ENCODE data around the gene ASB13.

Gene ASB13, protein sequence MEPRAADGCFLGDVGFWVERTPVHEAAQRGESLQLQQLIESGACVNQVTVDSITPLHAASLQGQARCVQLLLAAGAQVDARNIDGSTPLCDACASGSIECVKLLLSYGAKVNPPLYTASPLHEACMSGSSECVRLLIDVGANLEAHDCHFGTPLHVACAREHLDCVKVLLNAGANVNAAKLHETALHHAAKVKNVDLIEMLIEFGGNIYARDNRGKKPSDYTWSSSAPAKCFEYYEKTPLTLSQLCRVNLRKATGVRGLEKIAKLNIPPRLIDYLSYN

DNA sequence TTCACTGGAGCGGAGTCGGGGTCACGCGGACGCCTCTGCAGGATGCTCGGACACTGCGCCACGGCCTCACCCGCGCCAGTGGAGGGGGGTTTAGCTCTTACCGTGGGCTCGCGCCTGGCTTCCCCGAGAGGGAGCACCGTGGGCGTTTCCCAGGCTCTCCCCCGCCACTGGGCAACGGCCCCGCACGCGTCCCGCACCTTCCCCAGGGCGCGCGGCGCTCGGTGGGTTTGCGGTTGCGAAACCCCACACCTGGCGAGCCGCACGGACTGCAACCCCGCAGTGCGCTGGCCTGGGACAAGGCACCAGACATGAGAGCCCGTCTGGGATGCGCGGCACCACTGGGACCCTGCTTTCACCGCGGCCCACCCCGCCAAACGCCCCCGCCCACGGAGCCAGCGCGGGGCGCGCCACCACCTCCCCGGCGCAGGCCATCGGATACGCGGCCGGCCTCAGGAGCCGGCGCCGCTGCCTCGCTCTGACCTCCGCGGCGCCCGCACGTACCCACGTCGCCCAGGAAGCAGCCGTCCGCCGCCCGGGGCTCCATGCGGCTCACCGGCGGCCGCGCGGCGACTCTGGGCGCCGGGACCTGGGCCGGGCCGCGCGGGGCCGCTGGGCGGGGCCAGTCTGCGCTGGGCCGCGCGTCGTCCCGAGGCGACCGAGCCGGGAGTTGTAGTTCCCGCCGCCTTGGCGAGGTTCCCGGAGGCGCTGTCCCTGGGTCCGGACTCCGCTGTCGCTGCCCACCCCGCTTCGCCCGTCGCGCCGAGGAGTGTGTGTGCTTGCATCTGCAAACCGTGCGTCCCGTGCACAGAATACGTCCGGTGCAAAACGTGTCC is at the start of gene ASB13:
Gene ASB13 (minus strand): TSS at position 588 of the 833 bp plus-strand sequence. CDS start 44 bp downstream, at position 544.
- peak; percentile 83 for DNase-seq (ENCODE audit: low spot score)

DNA sequence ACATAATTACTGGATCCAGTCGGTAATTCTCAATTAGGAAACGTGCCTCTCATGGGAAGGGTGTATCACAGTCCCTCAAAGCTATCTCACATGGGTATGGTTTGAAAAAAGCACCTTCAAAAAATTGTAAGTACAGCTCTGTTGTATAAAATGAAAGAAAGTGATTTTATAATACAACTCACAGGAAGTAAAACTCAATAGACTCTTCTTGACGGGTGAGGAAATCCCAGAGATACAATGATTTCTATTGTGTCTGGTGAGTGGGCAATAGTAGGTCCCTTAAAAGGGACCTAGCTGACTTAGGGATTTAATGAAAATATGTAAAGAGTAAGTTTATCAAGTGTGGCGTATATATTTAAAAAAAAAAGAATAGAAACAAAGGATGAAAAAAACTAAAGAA is 45.2 kb upstream of the ASB13 start:
- no peak for DNase-seq (ENCODE audit: low spot score)

DNA sequence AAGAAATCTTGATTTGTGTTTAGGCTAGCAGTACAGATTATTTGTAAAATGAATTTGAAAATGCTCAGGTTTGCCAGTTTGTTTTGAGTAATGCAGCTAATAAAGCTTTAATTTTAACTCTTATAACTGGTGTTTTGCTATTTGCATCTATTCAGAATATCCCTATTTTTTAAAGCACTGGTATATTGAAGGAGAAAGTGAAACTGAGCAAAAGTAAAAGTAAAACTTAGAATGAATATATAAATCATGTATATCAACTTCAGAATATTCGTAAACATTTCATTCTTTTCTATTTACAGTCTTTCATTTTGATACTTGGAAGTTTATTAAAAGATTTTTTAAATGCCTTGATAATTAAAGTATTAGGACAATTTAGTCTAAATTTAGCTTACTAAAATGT is 44.5 kb upstream of the ASB13 start:
- DNase-seq (ENCODE audit: low spot score): no peak

DNA sequence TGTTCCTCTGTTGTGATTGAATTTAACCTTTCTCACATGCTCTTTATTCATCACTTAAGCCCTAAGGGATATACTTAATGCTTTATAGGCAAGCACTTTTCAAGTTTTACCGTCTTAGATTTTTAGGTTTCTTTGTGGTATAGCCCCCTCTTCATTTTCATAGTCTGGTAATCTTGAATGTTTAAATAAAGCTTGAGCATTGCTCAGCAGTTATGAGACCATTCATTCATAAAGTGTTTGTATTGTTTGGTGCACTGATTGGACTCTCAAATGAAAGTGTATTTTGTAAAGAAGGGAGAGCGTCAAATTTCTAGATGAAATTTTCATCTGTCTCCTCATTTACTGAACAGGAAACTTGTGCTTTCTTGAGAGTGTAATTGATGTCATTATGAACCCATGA is 43.5 kb upstream of the ASB13 start:
- no peak for DNase-seq (ENCODE audit: low spot score)

DNA sequence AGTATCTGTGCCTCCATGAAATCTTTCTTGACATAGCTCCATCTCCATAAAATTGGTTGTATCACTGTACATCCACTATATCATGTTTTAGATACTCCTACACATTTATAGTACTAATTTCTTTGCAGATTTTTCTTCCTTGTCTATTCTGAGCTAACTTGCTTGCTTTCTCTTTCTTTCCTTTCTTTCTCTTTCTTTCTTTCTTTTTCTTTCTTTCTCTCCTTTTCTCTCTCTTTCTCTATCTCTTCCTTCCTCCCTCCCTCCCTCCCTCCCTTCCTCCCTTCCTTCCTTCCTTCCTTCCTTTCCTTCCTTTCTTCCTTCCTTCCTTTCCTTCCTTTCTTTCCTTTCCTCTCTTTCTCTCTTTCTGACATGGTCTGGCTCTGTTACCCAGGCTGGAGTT is 42.0 kb upstream of the ASB13 start:
- DNase-seq (ENCODE audit: low spot score): no peak

DNA sequence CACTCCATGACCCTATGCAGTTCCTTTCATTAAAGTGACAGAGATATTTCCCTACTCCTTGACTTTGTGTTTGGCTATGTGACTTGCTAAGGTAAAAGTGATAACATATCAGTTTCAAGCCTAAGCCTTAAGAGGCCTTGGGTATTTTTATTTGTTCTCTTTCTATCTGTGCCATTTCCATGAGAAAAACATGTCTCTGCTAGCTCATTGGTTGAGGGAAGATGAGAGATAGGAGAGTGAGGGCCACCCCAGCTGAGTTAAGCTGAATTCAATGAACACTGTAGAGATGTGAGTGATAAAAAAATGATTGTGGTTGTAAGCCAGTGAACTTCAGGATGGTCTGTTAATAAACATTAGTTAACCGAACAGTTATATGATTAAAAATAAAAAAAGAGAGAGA is 31.7 kb upstream of the ASB13 start:
- no peak for DNase-seq (ENCODE audit: low spot score)

DNA sequence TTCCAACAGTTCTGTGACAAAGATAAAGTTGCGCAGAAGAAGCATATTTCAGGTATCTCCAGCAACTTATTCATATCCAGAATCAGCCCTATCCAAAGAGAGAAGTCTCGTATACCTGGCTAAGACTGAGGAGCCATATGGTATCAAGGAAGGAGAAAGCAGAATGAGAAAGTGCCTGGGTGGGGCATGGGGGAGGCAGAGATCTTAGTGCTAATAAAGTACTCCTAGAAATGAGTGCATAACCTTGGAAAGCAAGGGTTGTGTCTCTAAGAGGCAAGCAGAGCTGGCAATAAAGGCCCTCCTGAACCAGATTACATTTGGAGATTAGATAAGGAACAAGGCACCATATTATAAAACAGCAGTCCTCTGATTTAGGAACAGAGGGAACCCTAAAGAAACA is 30.9 kb upstream of the ASB13 start:
- no peak for DNase-seq (ENCODE audit: low spot score)

DNA sequence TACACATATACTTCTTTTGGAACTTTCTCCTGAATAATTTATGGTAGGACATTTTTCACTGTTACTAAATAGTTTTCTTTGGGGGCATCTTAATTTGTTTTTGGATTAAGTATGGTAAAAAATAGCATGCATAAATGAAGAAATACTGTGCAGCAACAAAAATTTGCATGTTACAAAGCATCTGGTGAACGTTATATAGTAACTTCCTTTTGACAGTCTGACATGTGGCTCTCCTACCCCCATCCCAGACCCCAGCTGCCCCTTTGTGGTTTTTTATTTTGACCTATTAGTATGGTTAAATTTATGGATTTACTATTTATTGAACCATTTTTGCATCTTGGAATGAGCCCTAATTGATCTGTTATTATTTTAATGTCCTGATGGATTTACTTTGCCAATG is 28.2 kb upstream of the ASB13 start:
- no peak for DNase-seq (ENCODE audit: low spot score)

DNA sequence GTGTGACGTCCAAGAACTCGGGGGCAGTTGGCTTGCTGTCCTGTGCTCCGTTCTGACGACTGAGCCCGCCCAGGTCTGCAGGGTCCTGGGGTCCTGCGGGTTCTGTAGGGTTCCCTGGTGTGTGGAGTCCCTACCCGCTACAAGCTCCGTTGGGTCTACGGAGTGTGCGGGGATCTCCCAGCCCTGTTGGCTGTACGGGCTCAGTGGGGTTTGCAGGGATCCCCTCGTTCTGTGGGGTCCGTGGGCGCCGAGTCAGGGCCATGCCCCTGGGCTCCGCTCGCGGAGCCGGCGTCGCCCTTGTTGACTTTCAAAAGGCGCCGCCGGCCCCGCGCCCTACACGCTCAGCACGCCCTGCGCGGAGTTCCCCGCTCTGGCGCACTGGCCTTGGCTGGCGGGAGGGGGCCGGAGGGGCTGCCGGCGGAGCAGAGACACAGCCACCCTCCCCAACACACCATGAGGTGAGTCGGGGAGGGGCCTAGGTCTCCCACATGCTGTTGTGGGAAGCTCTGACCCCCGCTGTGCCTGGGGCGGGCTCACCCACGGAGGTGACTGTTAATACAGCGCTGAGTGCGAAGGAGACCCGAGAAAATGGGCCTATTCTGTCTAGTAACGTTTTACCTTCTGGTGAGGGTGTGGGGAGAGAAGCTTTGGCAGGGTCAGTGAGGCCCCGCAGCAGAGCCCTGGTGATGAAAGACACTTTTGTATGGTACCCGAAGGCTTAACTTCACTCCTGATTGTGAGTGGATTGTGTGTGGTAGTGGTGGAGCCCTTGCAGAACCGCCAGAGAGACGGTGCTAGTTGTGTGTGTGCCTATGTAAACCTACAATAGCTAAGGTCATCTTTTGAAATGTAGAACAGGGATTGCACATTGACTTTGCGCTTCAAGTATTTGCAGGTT is 26.3 kb upstream of the ASB13 start:
- peak; percentile 78 for DNase-seq (ENCODE audit: low spot score)

DNA sequence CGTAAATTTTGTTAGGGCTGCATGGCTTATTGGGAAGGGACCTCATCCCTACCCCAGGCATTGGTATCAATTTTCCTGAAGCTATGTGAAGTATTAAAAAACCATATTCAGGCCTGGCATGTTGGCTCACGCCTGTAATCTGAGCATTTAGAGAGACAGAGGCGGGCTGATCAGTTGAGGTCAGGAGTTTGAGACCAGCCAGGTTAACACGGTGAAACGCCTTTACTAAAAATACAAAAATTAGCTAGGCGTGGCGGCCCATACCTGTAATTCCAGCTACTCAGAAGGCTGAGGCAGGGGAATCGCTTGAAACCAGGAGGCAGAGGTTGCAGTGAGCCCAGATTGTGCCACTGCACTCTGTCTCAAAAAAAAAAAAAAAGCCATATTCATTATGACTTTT is 25.4 kb upstream of the ASB13 start:
- no peak for DNase-seq (ENCODE audit: low spot score)

DNA sequence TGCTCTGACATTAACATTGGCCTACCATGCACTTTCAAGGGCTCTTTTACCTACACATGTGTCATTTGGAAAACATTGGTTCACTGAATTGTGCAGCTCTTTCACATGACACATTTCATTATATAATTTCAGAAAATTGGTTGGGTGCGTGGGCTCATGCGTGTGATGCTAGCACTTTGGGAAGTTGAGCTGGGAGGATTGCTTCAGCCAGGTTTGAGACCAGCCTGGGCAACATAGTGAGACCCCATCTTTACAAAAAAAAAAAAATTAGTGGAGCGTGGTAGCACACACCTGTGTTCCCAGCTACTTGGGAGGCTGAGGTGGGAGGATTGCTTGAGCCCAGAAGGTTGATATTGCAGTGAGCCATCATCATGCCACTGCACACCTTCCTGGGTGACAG is 22.2 kb upstream of the ASB13 start:
- no peak for DNase-seq (ENCODE audit: low spot score)

DNA sequence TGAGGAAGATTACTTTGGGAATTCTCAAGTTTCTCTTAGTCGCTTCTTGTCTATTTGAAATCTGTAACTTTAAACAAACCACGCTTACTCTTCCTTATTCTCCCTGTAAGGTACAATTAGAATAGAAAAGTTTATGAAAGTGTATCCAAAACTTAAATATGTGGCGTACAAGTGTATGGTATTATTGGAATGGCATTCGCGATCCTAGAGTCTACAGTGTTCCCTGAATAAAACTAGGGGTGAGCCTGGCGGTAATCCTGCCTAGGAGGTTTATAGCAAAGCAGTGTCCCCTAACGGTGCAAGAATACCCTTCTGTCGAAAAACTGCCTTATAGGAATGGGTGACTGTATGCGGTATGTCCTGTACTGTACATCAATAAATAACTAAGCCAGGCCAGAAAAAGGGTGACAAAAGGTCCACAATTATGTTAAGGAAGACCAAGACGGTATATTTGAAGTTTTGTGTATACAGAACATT is 19.4 kb upstream of the ASB13 start:
- no peak for DNase-seq (ENCODE audit: low spot score)

DNA sequence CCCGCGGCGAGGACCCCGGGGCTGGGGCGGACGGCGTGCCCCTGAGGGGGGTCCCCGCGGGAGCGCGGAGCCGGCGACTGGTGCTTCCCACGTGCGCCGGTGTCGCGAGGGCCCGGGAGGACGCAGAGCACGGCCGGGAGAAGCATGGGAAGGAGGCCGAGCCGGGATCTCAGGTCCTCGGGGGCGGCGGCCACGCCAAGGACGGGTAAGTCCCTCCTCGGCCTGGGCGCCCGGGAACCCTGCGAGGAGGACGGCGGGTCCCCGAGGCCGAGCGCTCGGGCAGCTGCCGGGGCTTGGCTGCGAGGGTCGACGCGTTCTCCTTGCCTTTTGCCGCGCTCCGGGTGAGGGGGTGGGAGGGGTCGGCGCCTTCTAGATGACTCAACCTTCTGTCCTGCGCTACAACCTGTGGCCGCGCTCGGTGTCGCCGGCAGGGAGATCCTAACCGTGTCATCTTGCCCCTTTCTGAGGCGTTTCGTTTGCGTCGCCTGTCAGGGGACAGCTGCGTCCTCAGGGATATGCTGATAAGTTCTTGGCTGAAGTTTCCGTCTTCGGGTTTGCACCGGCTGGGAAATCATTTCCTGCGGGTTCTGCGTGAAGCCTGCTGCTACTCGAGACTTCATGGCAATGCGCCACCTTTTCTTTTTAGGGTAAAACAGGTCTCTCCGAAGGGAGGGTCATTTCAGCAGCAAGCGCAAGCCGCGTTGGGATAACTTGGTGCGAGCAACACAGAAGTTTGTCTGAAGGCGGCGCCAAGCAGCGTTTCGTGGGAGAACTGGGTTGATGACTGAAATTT is 18.8 kb upstream of the ASB13 start:
- DNase-seq (ENCODE audit: low spot score): peak; percentile 81

DNA sequence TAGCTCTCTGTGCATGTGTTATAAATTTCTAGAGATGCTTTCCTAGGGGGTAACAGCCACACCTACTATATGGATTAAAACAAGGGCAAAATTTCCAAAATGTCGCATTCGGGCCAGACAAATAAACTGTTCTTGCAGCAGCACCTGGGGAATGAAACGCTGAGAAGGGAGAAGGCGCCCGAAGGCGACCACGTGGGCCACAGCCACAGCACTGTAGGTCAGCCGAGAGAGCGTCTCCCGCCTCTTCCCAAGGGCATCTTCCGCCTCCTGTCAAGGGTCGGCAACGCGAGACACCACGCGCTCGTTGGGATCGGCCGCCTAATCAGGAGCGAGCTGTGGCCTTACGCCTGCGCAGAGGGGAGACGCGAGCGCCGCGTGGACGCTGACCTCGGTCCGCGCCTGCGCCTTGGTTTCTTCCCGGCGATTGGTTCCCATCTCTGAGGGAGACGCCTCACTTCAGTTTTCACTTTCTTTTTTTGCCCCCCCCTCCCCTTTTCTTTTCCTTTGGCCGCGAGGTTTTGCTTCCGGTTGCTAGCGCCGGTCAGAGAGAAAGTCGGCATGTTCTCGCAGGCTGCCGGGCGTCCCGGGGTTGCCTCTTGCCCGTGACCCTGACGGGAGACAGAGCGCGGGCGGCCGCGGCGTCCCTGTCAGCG is 18.0 kb upstream of the ASB13 start, which contains the start of gene TASOR2:
Gene TASOR2 (plus strand): TSS at position 521 of the 653 bp plus-strand sequence. CDS start 35,805 bp downstream, outside the sequence.
- peak; percentile 98 for DNase-seq (ENCODE audit: low spot score)

DNA sequence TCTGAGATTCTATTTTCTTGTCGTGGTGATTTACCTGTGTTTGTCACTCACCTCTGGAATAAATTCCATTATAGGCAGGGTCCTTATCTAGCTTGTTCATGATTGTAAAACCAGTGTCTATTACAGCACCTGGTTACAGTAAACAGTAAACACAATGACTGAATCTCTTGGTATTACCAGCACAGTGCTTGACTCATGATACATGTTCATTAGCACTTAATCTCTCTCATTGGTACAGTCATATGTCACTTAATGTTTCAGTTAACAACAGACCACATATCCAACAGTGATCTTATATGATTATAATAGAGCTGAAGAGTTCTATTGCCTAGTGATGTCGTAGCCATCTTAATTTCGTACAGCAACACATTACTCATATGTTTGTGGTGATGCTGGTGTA is 16.7 kb upstream of the ASB13 start:
- DNase-seq (ENCODE audit: low spot score): no peak

DNA sequence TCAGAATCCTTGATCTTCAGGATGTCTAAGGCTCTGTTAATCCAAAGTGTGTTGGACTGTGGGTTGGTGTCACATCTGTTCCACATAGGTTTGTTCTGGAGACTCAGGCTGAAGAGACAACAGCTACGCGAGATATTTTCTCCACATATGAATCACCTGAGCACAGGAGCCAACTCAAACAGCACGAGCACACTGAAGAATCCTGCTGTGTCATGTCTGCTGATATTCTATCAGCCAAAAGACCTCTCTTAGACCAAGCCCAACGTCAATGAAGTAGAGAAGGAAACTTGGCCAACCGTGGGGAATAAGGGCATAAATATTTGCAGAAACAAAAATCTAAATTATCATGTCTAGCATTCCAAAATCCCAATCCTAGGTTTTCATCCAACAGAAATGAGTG is 15.5 kb upstream of the ASB13 start:
- no peak for DNase-seq (ENCODE audit: low spot score)

DNA sequence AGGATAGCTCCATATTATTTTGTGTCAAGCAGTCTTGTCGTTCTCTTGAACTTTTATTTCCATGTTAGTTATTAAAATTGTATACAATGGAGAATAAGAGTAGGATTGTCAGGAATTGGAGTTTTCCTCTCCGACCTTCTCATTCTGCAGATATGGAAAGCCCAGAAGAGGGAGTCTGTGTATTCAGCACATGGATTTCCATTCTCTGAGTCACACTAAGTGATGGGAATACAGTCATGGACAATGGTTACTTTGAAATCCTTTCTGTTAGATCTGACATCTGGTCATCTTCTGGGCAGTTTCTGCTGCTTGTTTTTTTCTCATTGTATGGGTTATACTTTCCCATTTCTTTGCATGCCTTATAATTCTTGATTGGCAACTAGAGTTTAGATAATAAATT is 13.2 kb upstream of the ASB13 start:
- no peak for DNase-seq (ENCODE audit: low spot score)

DNA sequence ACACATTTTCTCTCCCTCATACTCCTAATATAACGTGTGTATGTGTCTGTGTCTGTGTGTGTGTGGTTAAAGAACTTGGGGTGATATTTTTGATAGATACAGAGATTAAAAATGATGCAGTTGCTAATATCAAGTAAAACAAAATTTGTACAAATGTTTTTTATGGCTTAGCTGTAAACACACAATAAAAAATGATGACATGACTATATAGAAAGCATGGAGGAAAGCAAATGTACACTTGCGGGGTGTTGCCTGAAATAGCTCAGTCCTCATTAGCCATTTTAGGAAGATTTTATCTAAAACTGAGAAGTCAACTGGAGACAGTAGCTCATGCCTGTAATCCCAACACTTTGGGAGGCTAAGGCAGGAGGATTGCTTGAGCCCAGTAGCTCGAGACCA is 12.6 kb upstream of the ASB13 start:
- no peak for DNase-seq (ENCODE audit: low spot score)

DNA sequence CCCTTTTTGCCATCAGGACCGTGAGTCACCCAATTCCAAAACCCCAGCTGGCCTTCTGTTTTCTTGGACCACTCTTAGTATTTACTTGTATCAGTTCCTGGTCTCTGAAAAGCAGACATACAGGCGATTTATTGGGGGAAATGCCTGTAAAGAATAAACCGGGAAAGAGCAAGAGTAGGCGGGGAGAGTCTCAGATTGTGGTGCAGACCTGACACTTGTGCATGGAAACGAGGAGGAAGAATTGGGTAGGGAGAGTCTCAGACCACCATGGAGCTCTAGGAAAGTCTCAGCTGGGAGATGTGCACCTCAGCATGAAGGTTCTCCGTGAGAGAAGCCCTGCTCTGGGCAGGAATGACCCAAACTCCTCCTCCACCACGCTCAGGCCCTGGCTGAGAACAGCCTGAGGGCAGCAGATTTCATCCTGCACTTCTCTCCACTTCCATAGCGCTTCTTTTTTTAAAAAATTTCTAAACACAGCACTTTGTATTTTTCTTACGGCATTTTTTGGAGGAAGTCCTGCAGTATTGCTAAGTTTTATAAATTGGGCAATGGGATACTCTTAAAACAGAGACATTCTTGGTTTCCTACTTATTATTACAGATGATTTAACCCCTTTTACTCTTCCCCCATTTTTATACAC is 12.1 kb upstream of the ASB13 start:
- no peak for DNase-seq (ENCODE audit: low spot score)

DNA sequence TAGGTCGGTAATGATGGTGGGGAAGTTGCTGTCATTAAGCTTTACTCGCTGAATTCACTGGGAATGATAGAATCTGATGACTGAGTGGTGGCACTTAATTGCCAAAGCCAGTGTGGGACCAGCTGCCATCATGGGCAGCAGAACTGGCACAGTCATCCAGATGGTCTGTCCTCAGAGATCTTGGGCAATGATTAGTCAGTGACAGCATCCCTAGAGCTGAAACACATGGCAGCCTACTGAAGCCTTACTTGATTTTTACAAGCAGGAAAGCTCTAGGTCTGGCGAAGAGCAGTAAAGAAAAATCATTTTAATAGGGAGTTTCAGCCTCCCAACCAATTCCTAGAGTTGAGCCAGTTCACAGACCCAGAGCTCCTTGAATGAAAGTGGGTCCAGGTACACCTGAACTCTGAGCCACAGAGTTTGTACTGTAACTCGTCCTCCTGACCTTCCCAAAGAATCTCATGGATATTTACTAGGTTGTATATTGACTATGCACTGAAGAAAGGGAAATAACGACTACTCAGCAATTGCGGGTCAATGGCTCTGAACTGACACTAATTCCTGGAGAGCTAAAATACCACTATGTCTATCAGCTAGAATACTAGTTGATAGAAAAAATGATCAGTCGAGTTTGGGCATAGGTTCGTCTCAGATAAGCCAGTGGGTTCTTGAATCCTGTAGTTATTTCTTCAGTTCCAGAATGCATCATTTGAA is 4.4 kb upstream of the ASB13 start:
- DNase-seq (ENCODE audit: low spot score): no peak

Measured in ecto neural progenitor cell (in vitro differentiated cells).